Activated T-cell treated with anti-CD3 and anti-CD28 coated beads, Interleukin-2, amount 50 U/mL, for 1 hour (primary cell): ENCODE measurements around the gene RAP1A.

ENCODE experiments used
- DNase-seq: peaks from one replicate; pipeline ENCODE4 v3.0.0-alpha.2; 2020

RAP1A gene

GRCh38 chr1:111619635-111620440, at the start of gene RAP1A:
RAP1A (plus strand) TSS chr1:111619789; CDS start chr1:111691361, 71,572 bp downstream.
- peak; percentile 97 for DNase-seq

- no peak for DNase-seq
Observed at GRCh38 chr1:111569913-111570312, 49.7 kb upstream of the RAP1A start.

DNA sequence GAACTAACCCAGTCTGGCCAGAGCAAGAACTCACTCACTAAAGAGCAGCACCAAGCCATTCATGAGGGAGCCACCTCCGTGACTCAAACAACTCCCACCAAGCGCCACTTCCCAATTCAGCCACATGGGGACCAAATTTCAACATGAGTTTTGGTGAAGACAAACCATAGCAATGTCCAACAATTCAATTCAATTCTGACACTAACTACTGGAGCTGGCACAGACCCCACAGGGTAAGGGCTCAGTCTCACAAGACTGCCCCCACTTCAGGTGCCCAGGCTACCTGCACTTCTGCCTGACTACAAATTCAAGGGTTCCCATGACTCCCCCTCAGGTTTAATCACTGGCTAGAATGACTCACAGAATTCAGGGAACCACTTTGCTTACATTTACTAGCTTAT, 48.8 kb upstream of the RAP1A start:
- peak; percentile 47 for DNase-seq

DNA sequence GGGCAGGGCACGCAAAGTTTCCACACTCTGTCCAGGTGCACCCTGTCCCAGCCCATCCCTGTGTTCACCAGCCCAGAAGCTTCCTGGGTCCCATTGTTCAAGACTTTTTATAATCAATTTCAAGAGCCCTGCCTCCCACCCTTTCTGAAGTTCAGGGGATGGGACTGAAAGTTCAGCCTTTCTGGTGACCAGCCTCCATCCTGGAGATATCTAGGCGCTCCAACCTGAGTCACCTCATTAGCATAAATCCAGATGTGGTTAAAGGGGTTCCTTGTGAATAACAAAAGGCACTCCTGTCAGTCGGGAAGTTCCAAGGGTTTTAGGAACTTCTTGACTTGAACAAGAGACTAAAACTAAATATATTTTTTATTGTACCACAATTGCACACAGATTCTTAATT, 48.4 kb upstream of the RAP1A start:
- no peak for DNase-seq

GRCh38 chr1:111571987-111572386, 47.6 kb upstream of the RAP1A start:
- DNase-seq = no peak

- DNase-seq = no peak
Observed at GRCh38 chr1:111576547-111576946, 43.0 kb upstream of the RAP1A start.

DNA sequence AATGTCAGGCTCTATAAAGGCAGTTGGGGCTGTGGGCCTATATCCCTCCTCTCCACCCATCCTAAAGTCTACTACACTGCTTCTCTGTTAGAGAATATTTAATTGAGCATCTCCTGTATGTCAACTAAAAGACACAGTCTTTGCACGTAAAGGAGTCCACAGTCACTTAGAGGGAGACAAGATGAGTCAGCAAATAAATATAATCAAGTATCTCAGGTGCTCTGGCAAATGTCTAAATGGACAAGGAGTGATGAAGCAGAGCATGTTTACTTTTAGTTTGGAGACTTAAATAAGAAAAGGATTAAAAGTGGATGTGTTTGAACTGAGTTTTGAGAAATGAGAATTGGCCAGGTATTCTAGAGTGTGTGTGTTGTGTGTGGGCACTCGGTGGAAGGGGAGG, 41.8 kb upstream of the RAP1A start:
- no peak for DNase-seq

DNA sequence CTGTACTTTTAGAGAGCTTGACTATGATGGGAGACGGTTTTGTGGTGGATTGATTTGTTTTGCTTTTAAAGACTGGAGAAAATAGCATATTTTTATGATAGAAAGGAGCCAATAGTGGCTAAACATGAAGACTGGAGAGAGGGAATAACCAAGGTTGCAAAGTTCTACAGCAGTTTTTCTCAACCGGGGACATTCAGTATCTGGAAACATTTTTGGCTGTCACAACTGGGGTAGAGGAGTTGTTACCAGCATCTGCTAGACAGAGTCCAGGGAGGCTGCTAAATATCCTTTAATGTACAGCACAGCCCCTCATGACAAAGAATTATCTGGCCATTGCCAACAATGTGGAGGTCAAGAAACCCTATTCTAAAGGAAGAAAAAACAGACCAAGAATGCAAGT, 38.4 kb upstream of the RAP1A start:
- DNase-seq = no peak

- DNase-seq = no peak
Observed at GRCh38 chr1:111582016-111582415, 37.6 kb upstream of the RAP1A start.

DNA sequence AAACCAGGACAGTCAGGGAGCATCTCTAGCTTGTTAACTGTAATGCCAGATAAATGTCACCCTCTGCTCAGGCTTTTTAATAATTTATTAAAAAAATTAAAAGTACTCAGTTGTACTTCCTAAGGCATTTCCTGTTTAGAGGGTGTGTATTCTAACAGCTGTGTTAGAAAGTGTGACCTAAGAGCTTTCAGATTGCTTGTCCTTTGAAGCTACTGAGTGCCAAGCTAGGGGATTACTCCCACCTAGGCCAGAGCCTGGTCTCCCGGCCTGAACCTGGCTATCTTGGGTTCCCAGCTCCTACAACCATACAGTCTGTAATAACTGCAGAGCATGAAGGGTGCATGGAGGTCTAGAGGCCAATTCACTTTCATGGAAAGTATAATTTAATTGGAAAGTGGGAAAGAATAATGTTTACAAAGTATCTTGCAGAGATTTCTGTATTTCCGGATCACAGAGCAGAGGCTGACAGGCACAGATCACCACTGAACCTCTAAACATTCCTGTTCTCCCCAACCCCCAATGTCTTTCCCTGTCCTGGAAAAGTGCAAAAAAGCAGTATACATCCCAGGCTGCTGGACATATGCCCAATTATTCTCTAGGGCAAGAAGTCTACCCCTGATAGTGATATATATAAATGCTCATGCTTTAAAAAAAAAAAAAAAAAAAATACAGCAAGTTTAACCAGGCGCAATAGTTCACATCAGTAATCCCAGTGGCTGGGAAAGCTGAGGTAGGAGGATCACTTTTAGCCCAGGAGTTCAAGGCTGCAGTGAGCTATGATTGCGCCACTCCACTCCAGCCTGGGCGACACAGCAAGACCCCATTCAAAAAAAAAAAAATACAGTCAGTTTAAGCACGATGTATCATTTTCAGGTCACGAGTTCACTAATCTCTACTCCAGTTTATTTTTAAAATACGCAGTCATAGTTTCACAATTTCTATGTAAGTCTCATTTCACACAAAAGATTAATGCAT, 36.7 kb upstream of the RAP1A start:
- no peak for DNase-seq

DNA sequence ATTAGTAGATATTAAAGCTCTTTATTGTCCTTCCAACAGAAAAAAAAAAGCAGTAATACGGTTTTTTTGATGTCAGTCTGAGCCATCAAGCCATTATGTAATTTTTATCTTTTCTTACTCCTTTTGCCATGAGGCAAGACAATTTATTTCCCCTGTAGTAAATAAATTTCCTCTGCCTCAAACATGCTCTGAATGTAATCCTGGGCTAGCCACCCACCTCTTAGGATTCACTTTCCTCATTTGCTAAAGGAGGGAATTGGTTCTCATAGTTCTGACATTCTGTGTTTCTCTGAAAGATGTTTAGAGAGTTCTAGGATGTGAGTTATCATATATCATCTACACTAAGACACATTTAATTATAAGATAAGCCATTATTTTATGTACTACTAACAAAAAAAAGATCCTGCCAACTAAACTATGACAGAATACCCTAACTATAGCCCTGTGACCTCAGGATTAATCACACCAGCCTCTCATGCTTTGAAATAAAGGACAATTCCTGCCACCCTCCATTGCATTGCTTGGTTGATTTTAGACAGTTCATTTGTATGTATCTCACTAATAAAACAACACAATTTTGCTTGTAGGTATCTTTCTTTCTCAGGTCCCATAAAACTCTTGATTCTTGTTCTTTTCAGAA, 34.0 kb upstream of the RAP1A start:
- no peak for DNase-seq

DNA sequence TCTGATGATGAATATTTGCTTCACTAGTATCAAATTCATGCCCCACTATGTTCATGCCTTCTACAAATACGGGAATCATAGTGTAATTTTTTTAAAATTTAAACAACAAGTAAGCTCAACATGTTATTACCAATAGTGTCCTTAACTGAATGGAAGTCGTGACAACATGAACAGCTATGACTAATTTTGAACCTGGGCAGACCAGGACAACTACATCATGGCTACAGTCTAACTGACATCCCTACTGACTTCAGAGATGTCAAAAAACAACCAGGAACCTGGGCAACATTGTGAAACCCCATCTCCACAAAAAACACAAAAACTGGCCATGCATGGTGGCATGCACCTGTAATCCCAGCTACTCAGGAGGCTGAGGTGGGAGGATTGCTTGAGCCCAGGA, 33.5 kb upstream of the RAP1A start:
- DNase-seq = no peak

DNA sequence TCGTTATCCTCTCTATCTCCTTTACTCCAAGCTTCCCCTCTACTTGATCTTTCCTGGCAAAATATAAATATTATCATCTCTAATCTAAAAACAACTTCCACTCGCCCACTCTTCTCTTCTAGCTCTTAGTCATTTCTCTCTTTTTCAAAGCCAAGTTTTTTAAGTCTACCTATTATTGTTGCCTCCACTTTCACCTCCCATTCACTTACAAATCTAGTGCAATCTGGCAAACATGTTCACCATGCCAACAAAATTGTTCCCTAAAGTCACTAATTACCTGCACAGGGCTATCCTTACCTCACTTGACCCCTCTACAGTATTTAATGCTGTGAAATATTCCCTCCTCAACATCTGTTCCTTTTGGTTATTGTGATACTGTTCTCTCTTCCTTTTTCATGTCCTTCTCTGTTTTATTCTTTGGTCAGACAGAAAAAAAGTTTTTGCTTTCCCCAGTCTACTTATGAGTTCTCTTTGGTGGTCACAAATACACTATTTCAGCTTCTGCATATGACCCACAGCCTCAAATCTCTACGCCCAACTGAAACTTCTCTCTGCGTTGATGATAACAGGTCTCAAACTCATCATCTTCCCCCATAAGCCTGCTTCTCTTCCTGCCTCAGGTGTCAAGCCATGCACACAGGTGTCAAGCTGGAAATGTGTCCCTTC, 31.9 kb upstream of the RAP1A start:
- DNase-seq = no peak

GRCh38 chr1:111591937-111592336, 27.7 kb upstream of the RAP1A start:
- DNase-seq = no peak

DNA sequence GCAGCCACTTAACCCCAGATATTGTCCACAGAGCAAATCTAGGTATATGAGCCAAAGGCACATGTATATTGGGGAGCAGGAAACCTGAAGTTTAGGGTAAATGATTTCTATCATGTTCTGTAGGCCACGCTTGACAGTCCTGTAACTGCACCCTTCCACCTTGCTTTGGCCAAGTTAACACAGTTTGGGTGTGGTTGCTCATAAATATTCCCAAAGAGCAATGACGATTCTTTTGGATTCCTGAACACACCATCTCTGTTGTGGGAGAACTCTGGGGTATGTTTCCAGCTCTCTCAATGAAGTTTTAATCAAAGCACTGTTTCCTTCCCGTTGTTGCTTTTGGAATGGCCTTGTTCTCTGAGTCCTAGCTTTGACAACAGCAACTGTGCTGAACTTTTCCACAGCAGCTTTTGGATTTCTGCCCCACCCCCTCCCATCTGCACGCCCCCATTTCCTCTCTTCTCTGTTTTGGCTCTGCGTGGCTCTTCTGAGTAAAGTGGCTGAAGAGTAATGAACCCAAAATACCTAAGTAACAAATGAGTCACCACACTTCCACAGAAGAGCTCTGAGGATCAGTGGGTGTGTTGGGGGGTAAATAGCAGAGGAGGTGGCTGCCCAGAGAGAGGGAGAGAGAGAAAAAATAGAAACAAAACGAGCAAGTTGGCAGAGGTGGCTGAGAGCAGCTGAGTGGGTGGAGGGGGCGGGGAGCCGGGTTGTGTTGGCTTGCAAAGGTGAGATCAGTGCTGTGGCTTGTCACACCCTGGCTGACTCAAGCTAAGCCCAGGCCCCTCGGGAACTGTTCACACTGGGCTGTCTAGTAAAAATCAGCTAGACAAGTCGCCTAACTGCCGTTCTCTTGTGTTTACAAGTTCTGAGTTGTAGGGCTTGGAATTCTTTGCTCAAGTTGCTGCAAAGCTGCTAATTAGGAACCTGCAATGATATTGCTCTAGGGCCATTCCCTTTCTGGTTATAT, 26.9 kb upstream of the RAP1A start:
- DNase-seq = peak; percentile 87

- no peak for DNase-seq
Observed at GRCh38 chr1:111593403-111594305, 25.9 kb upstream of the RAP1A start.

DNA sequence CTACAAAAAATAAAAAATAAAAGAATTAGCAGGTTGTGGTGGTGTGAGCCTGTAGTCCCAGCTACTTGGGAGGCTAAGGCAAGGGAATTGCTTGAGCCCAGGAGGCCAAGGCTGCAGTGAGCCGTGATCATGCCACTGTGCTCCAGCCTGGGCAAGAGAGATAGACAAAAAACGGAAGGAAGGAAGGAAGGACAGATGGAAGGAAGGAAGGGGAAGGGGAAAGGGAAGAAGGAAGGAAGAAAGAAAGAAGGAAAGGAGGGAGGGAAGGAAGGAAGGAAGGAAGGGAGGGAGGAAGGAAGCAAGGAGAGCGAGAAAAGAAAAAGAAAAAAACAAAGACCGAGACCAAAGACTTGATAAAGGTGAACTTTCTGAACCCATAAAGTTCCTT, 25.3 kb upstream of the RAP1A start:
- no peak for DNase-seq

DNA sequence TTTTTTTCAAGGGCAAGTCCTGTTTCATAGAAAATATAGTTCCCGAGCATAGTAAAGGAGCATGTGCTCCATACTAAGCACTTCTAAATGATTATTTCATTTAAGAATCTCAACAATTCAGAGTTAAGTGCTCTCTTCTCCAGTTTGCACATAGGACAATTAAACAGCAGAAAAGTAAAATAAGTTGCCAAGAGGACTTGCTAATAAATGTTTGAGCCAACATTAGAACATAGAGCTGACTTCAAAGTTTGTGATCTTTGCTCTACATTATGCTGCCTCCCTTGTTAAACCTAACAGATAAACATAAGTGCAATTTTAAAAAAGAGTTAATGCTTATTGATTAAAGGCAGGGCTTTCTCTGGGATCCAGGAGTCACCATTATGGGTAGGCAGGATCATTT, 23.8 kb upstream of the RAP1A start:
- DNase-seq = no peak

GRCh38 chr1:111596499-111596898, 23.1 kb upstream of the RAP1A start:
- DNase-seq = peak; percentile 58

DNA sequence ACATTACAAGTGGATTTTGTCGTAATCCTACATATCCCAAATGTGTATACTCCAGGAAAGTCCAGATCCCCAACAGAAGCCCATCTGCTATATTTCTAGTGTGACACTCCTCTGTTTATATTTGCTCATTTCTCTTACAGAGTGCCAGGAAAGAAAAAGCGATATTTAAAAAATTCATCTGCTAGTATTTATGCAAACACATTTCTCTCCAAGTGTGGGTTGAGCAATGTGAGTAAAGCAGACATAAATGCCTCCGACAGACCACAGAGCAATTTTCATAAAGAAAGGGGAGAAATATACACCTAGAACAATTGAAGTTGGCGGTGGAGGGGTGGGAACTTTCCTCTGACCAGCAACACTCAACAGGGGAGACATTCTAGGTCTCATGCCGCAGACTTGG, 22.2 kb upstream of the RAP1A start:
- no peak for DNase-seq

GRCh38 chr1:111598544-111598943, 21.0 kb upstream of the RAP1A start:
- DNase-seq = peak; percentile 43
